ENCODE data around the gene VRK3. TPM values are rescaled to one million over a fixed set of nuclear protein-coding genes. Genes with fewer than 3 reads are reported as not detected.

The VRK3 gene
- total and polyA plus RNA-seq, 2 experiments from 2014 or later, result 29.9 to 45.9 TPM

- Histone ChIP-seq H3K4me3 (peak within 1 kb of the TSS; percentile 72), H3K4me1 (ENCODE audit: low read depth) (no peaks in the 10 kb centered on the region), H3K27me3 (no peaks in the 10 kb centered on the region), H3K36me3 (no peaks in the 10 kb centered on the region), H3K9me3 (ENCODE audit: low read depth) (no peaks in the 10 kb centered on the region), H3K27ac (peak within 1 kb of the TSS; percentile 46)
- DNase-seq (ENCODE audit: low read depth in 1 of 2, low spot score in 1 of 2), result peak; percentile 96 to 97
- TF ChIP-seq CTCF (IDR thresholded peaks at IDR 0.05; ENCODE audit: low read depth, low read length), result no peak
Measured at GRCh38 chr19:50025794-50026549, 800 bp upstream of the VRK3 start, which contains the start of gene ZNF473. Gene ZNF473 (plus strand): TSS chr19:50026005. CDS start chr19:50031083, 5,078 bp downstream.

- no peak for TF ChIP-seq CTCF (IDR thresholded peaks at IDR 0.05; ENCODE audit: low read depth, low read length)
- H3K27ac ChIP-seq, result peak overlapping the region; percentile 46
- DNase-seq (ENCODE audit: low read depth in 1 of 2, low spot score in 1 of 2), result no peak
Measured at GRCh38 chr19:50024719-50025021, 502 bp downstream of the VRK3 start.

GRCh38 chr19:50022823-50023222 is 2.3 kb downstream of the VRK3 start:
- Histone ChIP-seq H3K36me3 (peaks cover 7% of the 10 kb centered on the region), H3K27me3 (no peaks in the 10 kb centered on the region), H3K27ac (no peak overlapping the region), H3K4me1 (ENCODE audit: low read depth) (no peaks in the 10 kb centered on the region), H3K9me3 (ENCODE audit: low read depth) (no peaks in the 10 kb centered on the region), H3K4me3 (no peak overlapping the region)
- no peak for TF ChIP-seq CTCF (IDR thresholded peaks at IDR 0.05; ENCODE audit: low read depth, low read length)
- DNase-seq (ENCODE audit: low read depth in 1 of 2, low spot score in 1 of 2), result no peak

More at GRCh38 chr19:50024719-50025021, 502 bp downstream of the VRK3 start:
- Histone ChIP-seq H3K27me3 (no peaks in the 10 kb centered on the region), H3K4me3 (peak overlapping the region; percentile 72), H3K4me1 (ENCODE audit: low read depth) (no peaks in the 10 kb centered on the region), H3K9me3 (ENCODE audit: low read depth) (no peaks in the 10 kb centered on the region), H3K36me3 (no peaks in the 10 kb centered on the region)

GRCh38 chr19:50020481-50020880 is 4.7 kb downstream of the VRK3 start:
- no peak overlapping the region for H3K4me3 ChIP-seq
- H3K27ac ChIP-seq, result no peak overlapping the region
- H3K27me3 ChIP-seq, result no peaks in the 10 kb centered on the region
- H3K4me1 ChIP-seq (ENCODE audit: low read depth), result no peaks in the 10 kb centered on the region
- peaks cover 17% of the 10 kb centered on the region for H3K36me3 ChIP-seq
- no peak for TF ChIP-seq CTCF (IDR thresholded peaks at IDR 0.05; ENCODE audit: low read depth, low read length)
- H3K9me3 ChIP-seq (ENCODE audit: low read depth), result no peaks in the 10 kb centered on the region
- no peak for DNase-seq (ENCODE audit: low read depth in 1 of 2, low spot score in 1 of 2)

GRCh38 chr19:50016225-50016807 is 8.9 kb downstream of the VRK3 start:
- no peaks in the 10 kb centered on the region for H3K9me3 ChIP-seq (ENCODE audit: low read depth)
- no peak overlapping the region for H3K4me3 ChIP-seq
- TF ChIP-seq CTCF (IDR thresholded peaks at IDR 0.05; ENCODE audit: low read depth, low read length), result no peak
- peaks cover 29% of the 10 kb centered on the region for H3K36me3 ChIP-seq
- DNase-seq (ENCODE audit: low read depth in 1 of 2, low spot score in 1 of 2), result no peak
- no peak overlapping the region for H3K27ac ChIP-seq
- no peaks in the 10 kb centered on the region for H3K27me3 ChIP-seq
- H3K4me1 ChIP-seq (ENCODE audit: low read depth), result no peaks in the 10 kb centered on the region
